Measurements from ENCODE around the gene FAM98A.

DNA sequence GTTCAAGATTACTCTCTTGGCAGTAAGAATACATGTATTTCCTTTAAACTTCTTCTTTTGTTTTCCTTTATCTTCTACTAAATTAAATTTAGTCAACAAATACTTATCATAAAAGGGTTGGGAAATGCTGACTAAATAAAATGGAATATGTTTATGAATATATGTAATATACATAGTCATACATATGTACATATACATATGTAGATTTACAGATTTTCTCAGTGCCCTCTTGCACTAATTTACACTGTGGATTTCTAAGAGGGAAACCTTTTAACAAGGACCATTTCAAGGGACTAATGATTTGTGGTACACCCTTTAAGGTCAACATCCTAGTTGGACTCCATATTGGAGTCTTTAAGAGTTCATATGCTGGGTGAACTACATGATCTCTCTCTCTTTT is 37.2 kb downstream of the FAM98A start:
- TF ChIP-seq POLR2A (IDR thresholded peaks at IDR 0.05) (no peak), EP300 (IDR thresholded peaks at IDR 0.05) (no peak)

Data from stomach (tissue), 4 donors.